Endodermal cell (in vitro differentiated cells): ENCODE results near the gene CDC45. TPM values are rescaled to one million over a fixed set of nuclear protein-coding genes. Genes with fewer than 3 reads are reported as not detected.

ENCODE experiments used
- DNase-seq: peaks from one replicate; pipeline ENCODE4 v3.0.0-alpha.2; 2017
- H3K27ac ChIP-seq: 2 replicates; pipeline ENCODE4 v1.5.1; 2013; ENCODE audit warnings: mild to moderate bottlenecking, low read depth, low read length, moderate library complexity
- H3K27me3 ChIP-seq: 2 replicates; pipeline ENCODE4 v1.6.1; 2013; ENCODE audit warnings: mild to moderate bottlenecking, low read length, moderate library complexity; ENCODE audit not compliant: insufficient read depth, control insufficient read depth, poor library complexity, severe bottlenecking
- H3K36me3 ChIP-seq: 2 replicates; pipeline ENCODE4 v1.7.0; 2013; ENCODE audit warnings: mild to moderate bottlenecking, low read length, moderate library complexity; ENCODE audit not compliant: control insufficient read depth, insufficient read depth
- H3K4me1 ChIP-seq: one replicate; pipeline ENCODE4 v1.7.0; 2013; ENCODE audit warnings: low read length; ENCODE audit not compliant: control insufficient read depth, insufficient read depth
- H3K4me3 ChIP-seq: 2 replicates; pipeline ENCODE4 v1.5.1; 2013; ENCODE audit warnings: mild to moderate bottlenecking, low read length, moderate library complexity
- H3K9ac ChIP-seq: 2 replicates; pipeline ENCODE4 v1.6.1; 2013; ENCODE audit warnings: mild to moderate bottlenecking, low read length, moderate library complexity; ENCODE audit not compliant: poor library complexity, severe bottlenecking; ENCODE audit errors: extremely low read depth
- H3K9me3 ChIP-seq: 2 replicates; pipeline ENCODE4 v1.6.1; 2013; ENCODE audit warnings: mild to moderate bottlenecking, low read length, moderate library complexity; ENCODE audit not compliant: control insufficient read depth
- H3K27ac Mint-ChIP-seq: 2 replicates; pipeline ENCODE4 v1.8.0; 2020; ENCODE audit warnings: mixed read lengths
- H3K27me3 Mint-ChIP-seq: 2 replicates; pipeline ENCODE4 v1.8.0; 2021; ENCODE audit warnings: mild to moderate bottlenecking, mixed read lengths; ENCODE audit not compliant: insufficient read depth
- H3K36me3 Mint-ChIP-seq: 2 replicates; pipeline ENCODE4 v1.8.0; 2020; ENCODE audit warnings: low read depth, mixed read lengths
- H3K4me1 Mint-ChIP-seq: 2 replicates; pipeline ENCODE4 v1.8.0; 2020; ENCODE audit warnings: mixed read lengths
- H3K4me3 Mint-ChIP-seq: 2 replicates; pipeline ENCODE4 v1.8.0; 2020; ENCODE audit warnings: mild to moderate bottlenecking, moderate library complexity, mixed read lengths
- H3K9me3 Mint-ChIP-seq: 2 replicates; pipeline ENCODE4 v1.8.0; 2020; ENCODE audit warnings: mild to moderate bottlenecking, mixed read lengths
- CTCF ChIP-seq: fragments of 200-600 bp; sonication (generic); conservative IDR thresholded peaks from 2 replicates; pipeline ENCODE4 v1.5.0; 2021; ENCODE audit warnings: antibody characterized with exemption, mild to moderate bottlenecking
- WGBS, 2 experiments: methylation state at CpG; one replicate each; pipeline versions ENCODE4 v1.1.5 to v1.1.7; 2013; ENCODE audit warnings: missing lambda C conversion rate in 2 of 2, mixed read lengths in 1 of 2; ENCODE audit not compliant: insufficient coverage in 1 of 2, insufficient read length in 1 of 2; 5-methylcytosine and 5-hydroxymethylcytosine counted together
- total RNA-seq, 2 donors: library from RNA; stranded (reverse); fragmentation: NEBNext Ultra II Directional in 1 of 2; extraction: Animal tissue kit (Norgen Biotek cat#: 25700) in 1 of 2; gene quantifications; 2 replicates in 1 of 2; 3 replicates in 1 of 2; pipeline ENCODE4 v1.2.1, GENCODE V29; 2021

CDC45 gene
- total RNA-seq, 2 donors from 2014 or later = 30.3 to 31.2 TPM

- H3K4me3 Mint-ChIP-seq = peak overlapping the region; percentile 64
- Histone ChIP-seq H3K27ac (no peak overlapping the region), H3K9me3 (no peaks in the 10 kb centered on the region), H3K9ac (no peak overlapping the region), H3K4me1 (peaks cover 12% of the 10 kb centered on the region), H3K4me3 (no peak overlapping the region), H3K36me3 (no peaks in the 10 kb centered on the region), H3K27me3 (peaks cover 51% of the 10 kb centered on the region)
- no peak overlapping the region for H3K27ac Mint-ChIP-seq
- no peak for TF ChIP-seq CTCF
- peaks cover 45% of the 10 kb centered on the region for H3K27me3 Mint-ChIP-seq
- peaks cover 16% of the 10 kb centered on the region for H3K4me1 Mint-ChIP-seq
- H3K36me3 Mint-ChIP-seq = no peaks in the 10 kb centered on the region
- H3K9me3 Mint-ChIP-seq = no peaks in the 10 kb centered on the region
- 39 to 54% methylated on average over 7 to 9 of the region's 9 CpGs for WGBS, 2 experiments
- no peak for DNase-seq
Measured at GRCh38 chr22:19522881-19523239, 43.1 kb downstream of the CDC45 start.

- no peaks in the 10 kb centered on the region for H3K36me3 Mint-ChIP-seq
- peaks cover 16% of the 10 kb centered on the region for H3K4me1 Mint-ChIP-seq
- Histone ChIP-seq H3K27ac (no peak overlapping the region), H3K9me3 (no peaks in the 10 kb centered on the region), H3K4me1 (peaks cover 15% of the 10 kb centered on the region), H3K4me3 (peak overlapping the region; percentile 72), H3K9ac (no peak overlapping the region), H3K27me3 (peaks cover 51% of the 10 kb centered on the region), H3K36me3 (no peaks in the 10 kb centered on the region)
- WGBS, 2 experiments = 4 to 5% methylated on average over 23 to 99 of the region's 99 CpGs
- H3K9me3 Mint-ChIP-seq = no peaks in the 10 kb centered on the region
- no peak overlapping the region for H3K27ac Mint-ChIP-seq
- peak; percentile 45 for TF ChIP-seq CTCF
- peak overlapping the region; percentile 64 for H3K4me3 Mint-ChIP-seq
- peak; percentile 87 for DNase-seq
- H3K27me3 Mint-ChIP-seq = peaks cover 45% of the 10 kb centered on the region
Measured at GRCh38 chr22:19523240-19524169, 43.8 kb downstream of the CDC45 start.

- H3K4me1 ChIP-seq = peaks cover 15% of the 10 kb centered on the region
- H3K4me3 ChIP-seq = peak within 1 kb of the TSS; percentile 72
- H3K9me3 ChIP-seq = no peaks in the 10 kb centered on the region
- H3K36me3 ChIP-seq = no peaks in the 10 kb centered on the region
- peaks cover 51% of the 10 kb centered on the region for H3K27me3 ChIP-seq
- Mint-ChIP-seq H3K4me3 (peak within 1 kb of the TSS; percentile 64), H3K4me1 (peaks cover 16% of the 10 kb centered on the region), H3K36me3 (no peaks in the 10 kb centered on the region), H3K9me3 (no peaks in the 10 kb centered on the region), H3K27ac (no peak within 1 kb of the TSS), H3K27me3 (peaks cover 45% of the 10 kb centered on the region)
- peak within 1 kb of the TSS; percentile 32 for H3K27ac ChIP-seq
- WGBS, 2 experiments = 6 to 8% methylated on average over 21 to 69 of the region's 69 CpGs
- no peak for TF ChIP-seq CTCF
- peak; percentile 89 for DNase-seq
- no peak within 1 kb of the TSS for H3K9ac ChIP-seq
Measured at GRCh38 chr22:19524170-19525115, 44.7 kb downstream of the CDC45 start, which contains the start of gene CLDN5. Gene CLDN5 (minus strand): TSS chr22:19524410. CDS start chr22:19524255, 155 bp downstream.
